GM19035 (cell line): ENCODE data around the gene ZMIZ1.

Source experiments
- ATAC-seq: cut with Tn5 transposase; IDR thresholded peaks from one replicate; pipeline ENCODE4 v1.9.1; 2021; ENCODE audit not compliant: unreplicated experiment

The ZMIZ1 gene, protein sequence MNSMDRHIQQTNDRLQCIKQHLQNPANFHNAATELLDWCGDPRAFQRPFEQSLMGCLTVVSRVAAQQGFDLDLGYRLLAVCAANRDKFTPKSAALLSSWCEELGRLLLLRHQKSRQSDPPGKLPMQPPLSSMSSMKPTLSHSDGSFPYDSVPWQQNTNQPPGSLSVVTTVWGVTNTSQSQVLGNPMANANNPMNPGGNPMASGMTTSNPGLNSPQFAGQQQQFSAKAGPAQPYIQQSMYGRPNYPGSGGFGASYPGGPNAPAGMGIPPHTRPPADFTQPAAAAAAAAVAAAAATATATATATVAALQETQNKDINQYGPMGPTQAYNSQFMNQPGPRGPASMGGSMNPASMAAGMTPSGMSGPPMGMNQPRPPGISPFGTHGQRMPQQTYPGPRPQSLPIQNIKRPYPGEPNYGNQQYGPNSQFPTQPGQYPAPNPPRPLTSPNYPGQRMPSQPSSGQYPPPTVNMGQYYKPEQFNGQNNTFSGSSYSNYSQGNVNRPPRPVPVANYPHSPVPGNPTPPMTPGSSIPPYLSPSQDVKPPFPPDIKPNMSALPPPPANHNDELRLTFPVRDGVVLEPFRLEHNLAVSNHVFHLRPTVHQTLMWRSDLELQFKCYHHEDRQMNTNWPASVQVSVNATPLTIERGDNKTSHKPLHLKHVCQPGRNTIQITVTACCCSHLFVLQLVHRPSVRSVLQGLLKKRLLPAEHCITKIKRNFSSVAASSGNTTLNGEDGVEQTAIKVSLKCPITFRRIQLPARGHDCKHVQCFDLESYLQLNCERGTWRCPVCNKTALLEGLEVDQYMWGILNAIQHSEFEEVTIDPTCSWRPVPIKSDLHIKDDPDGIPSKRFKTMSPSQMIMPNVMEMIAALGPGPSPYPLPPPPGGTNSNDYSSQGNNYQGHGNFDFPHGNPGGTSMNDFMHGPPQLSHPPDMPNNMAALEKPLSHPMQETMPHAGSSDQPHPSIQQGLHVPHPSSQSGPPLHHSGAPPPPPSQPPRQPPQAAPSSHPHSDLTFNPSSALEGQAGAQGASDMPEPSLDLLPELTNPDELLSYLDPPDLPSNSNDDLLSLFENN

DNA sequence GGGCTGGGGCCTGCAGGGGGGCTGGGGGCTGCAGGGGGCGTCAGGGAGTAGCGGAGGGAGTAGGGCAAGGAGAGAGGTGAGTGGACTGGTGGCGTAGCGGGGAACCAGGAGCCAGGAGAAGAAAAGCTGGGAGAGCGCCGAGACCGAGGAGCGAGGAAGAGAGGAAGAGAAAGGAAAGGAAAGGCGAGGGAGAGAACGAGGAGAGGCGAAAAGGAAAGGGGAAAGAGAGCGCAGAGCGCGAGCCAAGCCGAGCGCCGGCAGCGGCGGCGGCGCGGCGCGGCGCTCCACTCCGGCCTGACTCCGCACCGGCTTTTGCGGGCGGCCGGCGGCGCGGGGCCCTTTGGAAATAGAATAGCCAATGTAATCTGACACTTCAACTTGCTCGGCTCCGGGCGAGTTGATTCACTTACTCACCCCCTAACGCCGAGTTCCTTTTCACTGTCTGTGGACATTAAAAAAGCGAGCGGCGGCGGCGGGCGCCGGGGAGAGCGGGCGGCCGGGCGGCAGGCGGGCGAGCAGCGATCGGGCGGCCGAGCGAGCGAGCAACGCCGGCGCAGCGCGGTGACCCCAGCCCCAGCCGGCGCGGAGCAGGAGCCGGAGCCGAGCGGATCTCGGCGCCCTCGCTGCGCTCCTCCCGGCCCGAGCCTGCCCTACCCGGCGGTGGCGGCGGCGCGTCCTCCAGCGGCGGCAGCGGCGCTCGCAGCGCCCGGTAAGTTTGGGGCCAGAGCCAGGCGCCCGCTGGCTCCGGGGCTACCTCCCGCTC lies at the start of gene ZMIZ1:
Gene ZMIZ1 (plus strand): TSS at position 405 of the 763 bp plus-strand sequence. CDS start 132,667 bp downstream, outside the sequence.
- ATAC-seq: peak; percentile 60

DNA sequence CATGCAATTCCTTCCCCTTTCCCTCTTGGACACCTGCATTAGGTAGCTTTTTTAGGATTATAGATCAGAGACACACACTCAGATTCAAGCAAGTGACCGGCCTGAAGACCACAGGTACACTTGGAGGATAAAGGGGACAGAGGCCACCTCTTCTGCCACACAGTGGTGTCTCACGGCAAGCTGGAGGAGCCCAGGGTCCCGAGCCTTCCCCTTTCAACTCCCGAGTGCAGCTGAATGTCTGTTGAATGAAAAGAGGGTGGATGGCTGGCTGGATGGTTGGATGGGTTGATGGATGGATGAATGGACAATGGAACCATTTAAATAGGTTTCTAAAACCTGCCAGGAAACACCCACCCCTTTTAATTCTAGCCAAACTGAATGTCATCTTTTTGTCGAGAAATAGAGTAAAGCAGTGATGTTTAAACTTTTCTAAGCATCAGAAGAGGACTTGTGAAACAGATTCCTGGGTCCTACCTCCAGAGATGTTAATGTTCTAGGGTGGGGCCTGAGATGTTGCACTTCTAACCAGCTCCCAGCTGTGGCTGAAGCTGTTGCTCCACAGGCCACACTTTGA lies 49.2 kb upstream of the ZMIZ1 start:
- ATAC-seq: no peak

DNA sequence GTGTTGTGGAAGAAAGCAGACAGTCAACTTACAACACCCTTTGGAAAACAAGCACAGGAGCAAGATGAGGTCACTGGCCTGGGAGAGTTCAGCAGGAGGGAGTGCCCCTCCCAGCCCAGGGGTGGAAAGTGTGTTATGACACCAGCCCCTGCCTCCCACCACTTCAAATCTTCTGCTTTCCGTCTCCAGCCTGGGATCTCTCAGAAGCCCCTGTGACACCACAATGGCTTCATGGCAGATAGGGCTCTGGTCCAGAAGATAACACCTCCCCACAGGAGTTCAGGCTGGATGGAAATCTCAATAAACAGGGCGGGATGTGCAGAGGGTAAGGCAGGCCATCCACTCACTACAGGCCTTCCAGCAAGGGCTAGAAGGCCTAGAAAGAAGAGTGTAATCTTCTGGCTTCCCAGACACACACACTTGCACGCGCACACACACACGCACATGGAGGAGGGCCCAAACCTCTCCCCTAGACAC lies 48.7 kb upstream of the ZMIZ1 start:
- no peak for ATAC-seq

DNA sequence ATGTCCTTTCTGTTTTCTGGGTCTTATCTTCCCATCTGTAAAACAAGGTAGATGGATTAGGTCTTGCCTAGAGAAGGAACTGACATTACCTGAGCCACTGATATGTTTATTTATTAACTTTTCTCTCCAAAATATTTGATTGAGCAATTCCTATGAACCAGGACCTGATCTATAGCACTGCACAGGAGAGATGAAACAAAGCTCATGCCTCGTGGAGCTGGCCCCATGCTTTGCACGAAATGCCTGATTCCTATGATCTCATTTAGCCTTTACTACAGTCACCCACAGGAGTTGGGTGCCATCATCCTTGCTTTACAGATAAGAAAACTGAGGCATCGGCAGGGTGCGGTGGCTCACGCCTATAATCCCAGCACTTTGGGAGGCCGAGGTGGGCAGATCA lies 48.2 kb upstream of the ZMIZ1 start:
- ATAC-seq: no peak

DNA sequence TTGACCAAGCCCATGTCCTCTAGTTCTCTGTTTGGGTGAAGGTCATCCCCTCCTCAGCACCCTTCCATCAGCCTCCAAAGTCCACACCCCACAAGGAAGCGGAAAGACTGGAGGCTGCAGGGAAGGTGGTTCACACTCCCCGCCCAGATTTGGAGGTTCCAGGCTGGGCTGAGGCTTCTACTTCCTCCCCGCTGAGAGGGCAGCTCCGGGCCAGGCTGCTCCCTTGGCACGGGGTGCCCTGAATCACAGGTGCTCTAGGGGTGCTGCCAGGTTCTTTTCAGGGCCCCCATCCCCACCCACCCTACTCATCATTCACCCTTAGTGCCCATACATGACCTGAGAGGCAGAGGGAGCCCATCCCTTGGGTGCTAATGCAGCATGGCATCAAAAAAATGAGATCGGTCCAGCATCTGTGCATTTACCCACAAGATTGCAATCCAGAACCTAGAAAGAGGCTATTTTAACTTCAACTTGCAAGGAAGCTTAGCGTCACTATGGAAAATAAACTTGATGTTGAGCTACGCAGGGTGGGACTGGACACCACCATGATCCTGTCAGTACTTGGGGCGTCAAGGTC lies 47.3 kb upstream of the ZMIZ1 start:
- no peak for ATAC-seq

DNA sequence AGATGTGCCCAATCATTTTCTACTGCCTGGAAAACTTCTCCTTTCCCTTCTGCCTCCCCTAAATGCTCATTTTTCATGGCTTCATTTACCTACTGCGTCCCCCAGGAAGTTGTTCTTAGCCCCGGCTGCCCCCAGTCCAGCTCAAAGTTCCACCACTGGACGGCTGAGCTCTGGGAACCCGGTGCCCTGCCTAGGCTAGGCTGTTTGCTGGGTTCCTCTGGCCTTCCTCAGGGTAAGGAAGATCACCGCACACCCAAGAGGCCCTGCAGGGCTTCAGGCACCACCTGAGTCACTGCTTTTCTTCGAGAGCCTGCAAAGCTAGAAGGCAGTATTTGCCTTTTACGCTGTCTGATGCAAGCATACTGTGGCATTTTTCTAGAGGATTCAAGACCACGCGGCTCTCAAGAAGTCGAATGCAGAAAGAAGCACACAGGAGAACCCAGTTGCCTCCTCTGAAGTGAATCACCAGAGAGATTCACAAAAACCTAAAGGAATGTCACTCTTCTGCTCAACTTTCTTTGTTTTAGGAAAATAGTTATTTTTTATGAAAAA lies 46.7 kb upstream of the ZMIZ1 start:
- ATAC-seq: no peak

DNA sequence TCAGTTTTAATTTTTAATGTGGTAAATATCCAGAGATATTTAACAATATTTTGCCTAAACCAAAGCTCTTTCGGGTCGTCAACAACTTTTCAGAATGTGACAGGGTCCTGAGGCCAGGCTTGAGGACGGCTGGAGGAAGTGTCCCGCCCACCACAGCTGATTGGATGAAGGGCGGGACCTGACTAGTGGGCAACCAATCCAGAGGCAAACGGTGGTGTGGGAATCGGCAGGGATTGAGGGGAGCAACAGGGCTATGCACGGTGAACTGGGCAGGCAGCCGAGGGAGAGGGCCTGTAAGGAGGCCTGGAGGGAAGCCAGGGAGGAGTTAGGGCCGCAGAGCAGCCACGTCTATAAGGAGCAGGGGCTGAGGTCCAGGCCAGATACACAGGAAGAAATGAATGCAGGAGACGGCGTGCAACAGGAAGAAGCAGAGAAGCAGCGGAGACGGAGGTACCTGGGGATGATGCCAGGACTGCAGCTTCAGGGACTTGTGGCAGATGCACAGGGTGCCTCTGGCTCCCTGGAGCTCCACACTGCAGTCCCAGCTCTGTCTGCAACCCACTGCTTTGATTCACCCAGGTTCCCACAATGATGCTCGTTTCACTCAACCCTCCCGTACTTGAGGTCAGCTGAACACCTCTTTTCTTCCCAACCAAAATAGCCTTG lies 46.1 kb upstream of the ZMIZ1 start:
- peak; percentile 8 for ATAC-seq

DNA sequence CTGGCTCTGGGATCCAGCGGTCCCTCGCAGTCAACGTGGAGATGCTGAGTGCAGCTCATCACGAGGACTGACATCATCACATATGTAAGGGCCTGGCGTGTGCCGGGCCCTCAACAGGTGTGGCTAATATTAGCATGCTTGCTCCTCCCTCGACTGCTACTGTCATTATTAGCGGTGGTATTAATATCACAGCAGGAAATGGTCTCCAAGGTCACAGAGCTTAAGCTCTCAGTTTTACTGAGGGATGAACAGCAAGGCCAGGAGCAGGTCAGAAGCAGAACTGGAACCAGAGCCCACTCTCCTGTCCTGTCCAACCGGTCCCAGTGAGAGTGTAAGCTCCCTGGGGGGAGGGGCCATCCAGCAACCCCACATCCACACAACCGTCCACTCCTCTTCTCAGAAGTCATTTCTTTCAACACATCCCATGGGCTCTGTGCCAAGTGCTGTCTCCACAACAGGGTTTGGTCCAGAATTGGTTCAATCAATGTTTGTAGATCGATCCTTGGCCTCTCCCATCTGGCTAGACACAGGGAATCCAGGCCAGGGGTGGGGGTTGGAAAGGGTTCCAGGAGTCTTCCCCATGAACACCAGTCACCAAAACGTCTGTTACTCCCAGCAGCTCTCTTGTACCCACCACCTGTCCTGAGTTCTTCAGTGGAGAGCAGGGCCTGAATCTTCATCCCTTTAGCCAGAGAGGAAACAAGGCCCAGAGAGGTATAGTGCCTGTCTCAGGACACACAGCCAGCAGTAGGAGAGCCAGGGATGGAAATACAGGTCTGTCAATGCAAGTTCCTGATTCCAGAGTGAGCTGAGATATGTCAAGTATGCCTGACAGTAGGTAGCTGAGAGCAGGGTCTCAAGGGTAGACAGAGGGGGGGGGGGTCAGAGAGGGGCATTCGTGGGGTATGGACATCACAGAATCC lies 45.3 kb upstream of the ZMIZ1 start:
- ATAC-seq: peak; percentile 82

DNA sequence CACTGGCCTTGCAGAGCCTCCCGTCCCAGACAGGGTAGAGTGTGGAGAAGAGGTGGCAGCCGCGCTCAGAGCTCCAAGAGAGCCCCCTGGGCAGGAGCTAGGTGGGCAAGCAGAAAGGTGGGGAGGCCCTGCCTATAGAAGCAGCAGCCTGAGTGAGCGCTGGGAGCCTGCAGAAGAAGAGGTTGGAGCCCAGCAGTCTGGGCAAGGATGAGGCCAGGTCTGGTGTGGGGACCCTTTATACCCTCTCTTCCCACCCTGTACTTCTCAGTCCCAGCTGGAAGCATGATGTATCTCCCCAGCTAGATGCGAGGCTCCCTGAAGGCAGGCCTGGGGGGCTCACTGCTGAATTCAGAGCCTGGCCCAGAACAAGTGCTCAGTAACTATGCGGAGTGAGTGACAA lies 44.5 kb upstream of the ZMIZ1 start:
- ATAC-seq: no peak

DNA sequence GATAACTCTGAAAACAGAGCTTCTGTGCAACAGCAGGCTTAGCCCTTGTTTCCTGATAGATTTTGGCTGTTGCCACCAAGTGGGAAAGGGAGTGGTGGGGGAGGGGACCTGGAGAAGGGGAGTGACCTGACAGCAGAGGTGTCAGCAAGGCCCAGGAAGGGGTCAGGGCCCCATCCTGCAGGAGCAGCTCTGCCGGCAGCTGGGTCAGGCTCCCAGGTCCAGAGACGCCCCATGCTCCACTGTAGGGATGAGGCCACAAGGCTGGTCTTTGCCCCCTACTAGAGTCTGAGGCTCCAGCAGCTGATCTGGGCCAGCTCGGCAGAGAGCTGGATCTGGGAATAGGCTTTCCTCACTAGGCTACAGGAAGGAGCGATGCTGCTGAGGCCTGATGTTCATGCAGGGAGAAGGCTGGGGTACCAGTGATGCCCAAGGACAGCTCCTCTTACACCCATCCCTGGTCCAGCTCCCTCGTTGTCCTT lies 44.0 kb upstream of the ZMIZ1 start:
- ATAC-seq: no peak

DNA sequence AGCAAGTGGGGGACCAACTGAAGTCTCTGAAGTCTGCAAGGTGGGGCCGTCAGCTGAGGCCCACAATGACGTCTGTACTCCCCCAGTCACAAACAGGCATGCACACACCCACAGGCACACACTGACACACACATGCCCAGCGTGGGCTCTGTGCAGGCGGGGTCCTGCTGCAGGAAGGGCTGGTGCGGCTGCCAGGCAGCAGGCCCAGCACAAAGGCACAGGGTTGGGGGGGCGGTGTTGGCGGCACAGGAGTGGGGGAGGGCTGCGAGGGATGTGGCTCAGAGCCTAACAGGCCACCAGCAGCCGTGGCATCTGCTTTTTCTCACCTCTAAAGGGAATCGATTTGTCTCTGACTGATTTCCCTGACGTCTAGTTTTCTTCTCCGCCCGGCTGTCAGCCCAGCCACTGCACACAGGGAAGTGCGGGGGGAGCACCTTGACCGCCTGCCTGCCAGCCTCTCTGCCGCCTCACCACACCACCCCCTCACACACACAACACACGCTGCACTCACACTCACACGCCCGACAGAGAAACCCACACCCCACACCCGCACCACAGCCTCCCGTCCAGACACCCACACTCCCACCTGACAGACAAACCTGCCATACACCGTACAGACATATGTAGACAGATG lies 43.5 kb upstream of the ZMIZ1 start:
- ATAC-seq: no peak

DNA sequence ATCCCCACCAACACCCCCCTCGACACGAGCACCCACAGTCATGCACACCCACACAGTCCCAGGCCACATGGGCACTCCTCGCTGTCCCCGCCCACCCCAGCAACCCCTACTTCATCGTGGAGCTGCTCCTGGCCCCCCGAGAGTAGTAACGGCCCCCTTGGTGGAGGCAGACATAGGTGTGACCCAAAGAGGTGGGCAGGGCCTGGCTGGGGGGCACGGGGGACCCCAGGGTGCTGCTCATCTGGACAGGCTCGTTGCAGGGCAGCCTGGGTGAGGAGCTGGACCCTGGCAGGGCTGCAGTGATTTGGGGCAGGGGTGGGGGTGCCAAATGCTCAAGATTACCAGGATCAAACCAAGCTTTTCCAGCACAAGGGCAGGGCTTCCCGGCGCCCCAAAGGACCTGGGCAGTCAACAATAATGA lies 42.4 kb upstream of the ZMIZ1 start:
- ATAC-seq: no peak

DNA sequence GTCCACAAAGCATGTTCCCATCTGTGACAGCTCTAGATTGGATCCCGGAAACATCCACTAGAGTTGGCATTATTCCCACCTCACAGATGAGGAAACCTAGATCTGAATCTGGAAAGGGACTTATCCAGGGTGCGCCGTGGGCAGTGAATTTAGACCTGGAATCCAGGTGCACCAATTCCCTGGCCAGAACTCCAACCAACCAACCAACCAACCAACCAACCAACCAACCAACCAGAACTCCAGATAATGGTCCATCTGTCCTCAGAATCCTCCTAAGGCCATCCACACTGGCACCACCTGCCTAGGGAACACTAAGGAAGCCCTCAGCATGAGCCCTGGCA lies 42.0 kb upstream of the ZMIZ1 start:
- no peak for ATAC-seq

DNA sequence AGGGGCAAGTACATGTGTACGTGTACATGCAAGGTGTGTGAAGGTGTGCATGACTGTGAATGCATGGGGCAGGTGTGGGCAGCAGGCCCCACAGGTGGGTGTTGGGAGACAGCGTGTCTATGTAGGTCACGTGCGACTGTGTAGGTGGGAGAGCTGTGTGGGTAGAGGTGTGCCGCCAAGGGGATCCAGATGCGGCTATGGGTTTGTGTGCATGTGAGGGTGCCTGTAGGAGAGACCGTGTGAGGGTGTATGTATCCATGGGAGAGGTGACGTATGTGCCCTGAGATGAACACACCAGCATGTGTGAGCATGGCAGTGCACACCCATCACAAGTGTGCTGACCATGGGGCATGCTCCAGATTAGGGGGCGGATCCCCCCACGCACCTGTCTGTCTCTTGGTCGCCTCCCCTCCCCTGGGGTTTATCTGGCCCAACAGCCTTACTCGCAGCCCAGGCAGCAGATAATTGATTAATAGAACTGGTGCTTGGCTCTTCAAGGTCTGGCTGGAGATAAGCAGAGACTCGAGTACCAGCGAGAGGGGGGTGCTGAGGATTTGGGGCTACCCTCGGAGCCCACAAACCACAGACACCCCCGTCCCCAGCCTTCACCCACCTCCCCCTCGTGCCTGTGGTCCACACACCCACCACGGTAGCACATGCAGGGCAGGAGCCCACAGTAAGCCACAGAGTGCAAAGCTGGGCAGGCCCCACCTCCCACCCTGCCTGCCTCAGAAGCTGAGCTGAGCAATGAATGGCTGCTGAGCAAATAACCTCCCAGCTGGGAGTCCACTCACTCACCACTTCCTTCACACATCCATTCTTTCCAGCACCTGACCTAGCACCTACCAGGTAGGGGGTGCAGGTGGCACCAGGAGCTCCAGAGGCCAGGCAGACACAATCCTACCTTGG lies 41.4 kb upstream of the ZMIZ1 start:
- no peak for ATAC-seq

DNA sequence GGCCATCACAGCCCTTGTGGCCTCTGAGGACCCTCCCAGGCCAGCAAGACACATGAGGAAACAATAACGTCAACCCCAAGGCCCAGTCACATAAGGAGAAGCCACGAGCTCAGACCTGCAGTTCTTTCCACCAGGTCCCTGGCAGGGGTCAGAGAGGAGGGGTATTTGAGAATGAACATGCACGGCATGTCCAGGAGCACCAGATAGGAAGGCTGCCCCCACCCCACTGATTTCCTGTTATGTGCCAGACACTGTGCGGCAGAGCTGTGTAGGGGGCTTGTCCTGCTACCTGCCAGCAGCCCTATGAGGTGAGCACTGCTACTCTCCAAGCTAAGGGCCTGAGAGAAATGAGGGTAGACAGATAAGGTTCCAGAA lies 40.7 kb upstream of the ZMIZ1 start:
- no peak for ATAC-seq

DNA sequence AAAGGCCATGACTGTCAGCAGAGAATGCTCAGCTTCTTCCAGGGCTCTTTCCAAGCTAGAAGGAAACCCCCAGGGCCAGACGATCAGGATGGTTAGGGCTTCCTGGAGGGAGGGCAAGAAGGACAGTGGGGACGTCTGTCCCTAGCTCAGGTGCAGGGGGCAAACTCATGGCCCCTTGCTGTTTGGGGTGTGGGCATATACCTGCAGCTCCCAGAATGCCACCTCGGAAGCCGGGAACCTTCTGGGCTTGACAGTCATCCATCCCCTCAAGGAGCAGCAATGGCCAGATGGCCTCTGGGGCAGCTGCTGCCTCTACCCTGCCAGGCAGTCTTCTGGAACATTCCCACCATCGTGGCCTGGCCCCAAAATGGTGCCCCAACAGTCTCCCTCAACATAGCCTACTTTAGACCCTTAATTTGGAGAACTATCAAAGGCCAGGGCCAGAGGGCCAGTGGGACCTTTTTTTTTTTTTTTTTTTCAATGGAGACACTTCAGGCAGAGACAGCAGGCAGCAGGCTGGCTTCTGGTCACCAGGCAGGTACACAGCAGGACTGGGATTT lies 40.2 kb upstream of the ZMIZ1 start:
- ATAC-seq: no peak
